Measurements from ENCODE around the gene MARCKSL1. TPM values are rescaled to one million over a fixed set of nuclear protein-coding genes. Genes with fewer than 3 reads are reported as not detected.

MARCKSL1 gene
- total and polyA plus RNA-seq, 2 of the 13 experiments (the other 11 are each of a cell fraction or from before 2014, with no cell fraction given) = 81.9 to 155 TPM

DNA sequence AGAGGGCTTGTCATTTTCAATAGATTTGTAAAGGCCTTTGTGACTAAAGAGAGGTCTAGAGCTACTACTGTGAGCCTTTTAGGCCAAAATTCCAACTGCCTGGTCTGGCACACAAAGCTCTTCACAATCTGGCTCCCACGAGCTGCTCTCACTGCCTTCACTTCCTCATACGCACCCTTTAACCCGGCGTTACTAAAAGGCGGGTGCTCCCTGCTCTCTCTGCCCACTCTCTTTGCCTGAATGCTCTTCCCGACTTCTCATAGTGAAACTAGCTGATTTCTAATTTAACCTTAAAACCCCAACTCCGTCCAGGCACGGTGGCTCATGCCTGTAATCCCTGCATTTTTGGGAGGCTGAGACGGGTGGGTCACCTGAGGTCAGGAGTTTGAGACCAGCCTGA is 44.0 kb upstream of the MARCKSL1 start:
- 96% methylated on average over 9 of the region's 9 CpGs for WGBS (ENCODE audit: low lambda C conversion rate)
- no peak overlapping the region for H3K9ac ChIP-seq (ENCODE audit: insufficient read depth, low read depth, low read length)
- no peak overlapping the region for H3K4me2 ChIP-seq (ENCODE audit: low read depth, low read length)
- H3K27me3 ChIP-seq (ENCODE audit: control insufficient read depth in 1 of 2, insufficient read depth in 2 of 2, low read length in 2 of 2) = no peaks in the 10 kb centered on the region
- no peak for ATAC-seq
- CTCF ChIA-PET (ENCODE audit: low intra/inter-chr PET ratio, low total read pairs) = no interaction called here
- no peak overlapping the region for H3K4me3 ChIP-seq (replicated peaks in 1 of 3; ENCODE audit: insufficient read depth in 1 of 3, low read depth in 2 of 3, low read length in 3 of 3)
- H3K27ac ChIP-seq (ENCODE audit: extremely low read length, insufficient read depth, low read length) = no peak overlapping the region
- in situ Hi-C loops (cut with HindIII; ENCODE audit: extremely low pct_ligation_motif_present, low pct_unique_long_range_greater_than_20kb) (no loop called here), intact Hi-C loops (cut with micrococcal nuclease; ENCODE audit: unreplicated experiment) (no loop called here)
- no TSS peak for BruUV-seq (replicated peaks)
- DNase-seq (ENCODE audit: low spot score) = no peak
- H3K4me1 ChIP-seq (ENCODE audit: insufficient read depth, low read length) = no peaks in the 10 kb centered on the region
- no peaks in the 10 kb centered on the region; the same call in 1 of the 2 replicates for H4K20me1 ChIP-seq (ENCODE audit: insufficient read depth, low read length)
- H2AFZ ChIP-seq (ENCODE audit: low read length) = no peak overlapping the region
- TF ChIP-seq ZNF510 (CRISPR knock-in tag; IDR thresholded peaks at IDR 0.05; ENCODE audit: low read depth) (no peak), HDAC1 (CRISPR knock-in tag; IDR thresholded peaks at IDR 0.05) (no peak), FLYWCH1 (CRISPR knock-in tag; IDR thresholded peaks at IDR 0.05) (no peak), SNRNP70 (IDR thresholded peaks at IDR 0.05; ENCODE audit: low read depth, low read length) (no peak), NFATC3 (CRISPR knock-in tag; IDR thresholded peaks at IDR 0.05) (no peak), KDM4B (CRISPR knock-in tag; IDR thresholded peaks at IDR 0.05) (no peak), ZNF775 (CRISPR knock-in tag; IDR thresholded peaks at IDR 0.05; ENCODE audit: borderline replicate concordance) (no peak), CEBPB (IDR thresholded peaks at IDR 0.05; ENCODE audit: borderline replicate concordance, low read depth, low read length) (no peak), RFX3 (CRISPR knock-in tag; IDR thresholded peaks at IDR 0.05) (no peak), POGZ (CRISPR knock-in tag; IDR thresholded peaks at IDR 0.05) (no peak), HMG20B (CRISPR knock-in tag; conservative IDR thresholded peaks at IDR 0.05) (no peak), NRL (CRISPR knock-in tag; IDR thresholded peaks at IDR 0.05; ENCODE audit: borderline replicate concordance) (no peak), ARNTL (CRISPR knock-in tag; IDR thresholded peaks at IDR 0.05) (no peak)
- TF ChIP-seq, protein P1, sequence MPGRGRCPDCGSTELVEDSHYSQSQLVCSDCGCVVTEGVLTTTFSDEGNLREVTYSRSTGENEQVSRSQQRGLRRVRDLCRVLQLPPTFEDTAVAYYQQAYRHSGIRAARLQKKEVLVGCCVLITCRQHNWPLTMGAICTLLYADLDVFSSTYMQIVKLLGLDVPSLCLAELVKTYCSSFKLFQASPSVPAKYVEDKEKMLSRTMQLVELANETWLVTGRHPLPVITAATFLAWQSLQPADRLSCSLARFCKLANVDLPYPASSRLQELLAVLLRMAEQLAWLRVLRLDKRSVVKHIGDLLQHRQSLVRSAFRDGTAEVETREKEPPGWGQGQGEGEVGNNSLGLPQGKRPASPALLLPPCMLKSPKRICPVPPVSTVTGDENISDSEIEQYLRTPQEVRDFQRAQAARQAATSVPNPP (CRISPR knock-in tag; IDR thresholded peaks at IDR 0.05) = no peak
- TF ChIP-seq, protein P2, sequence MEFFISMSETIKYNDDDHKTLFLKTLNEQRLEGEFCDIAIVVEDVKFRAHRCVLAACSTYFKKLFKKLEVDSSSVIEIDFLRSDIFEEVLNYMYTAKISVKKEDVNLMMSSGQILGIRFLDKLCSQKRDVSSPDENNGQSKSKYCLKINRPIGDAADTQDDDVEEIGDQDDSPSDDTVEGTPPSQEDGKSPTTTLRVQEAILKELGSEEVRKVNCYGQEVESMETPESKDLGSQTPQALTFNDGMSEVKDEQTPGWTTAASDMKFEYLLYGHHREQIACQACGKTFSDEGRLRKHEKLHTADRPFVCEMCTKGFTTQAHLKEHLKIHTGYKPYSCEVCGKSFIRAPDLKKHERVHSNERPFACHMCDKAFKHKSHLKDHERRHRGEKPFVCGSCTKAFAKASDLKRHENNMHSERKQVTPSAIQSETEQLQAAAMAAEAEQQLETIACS (CRISPR knock-in tag; IDR thresholded peaks at IDR 0.05) = no peak
- H3K9me3 ChIP-seq (ENCODE audit: low read length) = no peaks in the 10 kb centered on the region
- no peak for FAIRE-seq
- H3K79me2 ChIP-seq (ENCODE audit: insufficient read depth, low read length) = no peaks in the 10 kb centered on the region
- peaks cover 53 to 97% of the 10 kb centered on the region in 2 experiments for H3K36me3 ChIP-seq (replicated peaks in 1 of 2; ENCODE audit: control insufficient read depth in 1 of 2, insufficient read depth in 2 of 2, low read length in 2 of 2)
- POLR2A ChIA-PET = interaction anchor here (0.9 kb wide), 1 partner anchor 44 kb away, joined by 3 read pairs; the partner anchor contains the start of gene MARCKSL1

Data from HepG2 (cell line).